AG04450 (cell line): ENCODE data around the gene ATP1A3. TPM values are rescaled to one million over a fixed set of nuclear protein-coding genes. Genes with fewer than 3 reads are reported as not detected.

ENCODE experiments used
- CTCF ChIA-PET: fragments of 300-600, 350-600 bp; formaldehyde crosslinking; extraction: SDS; loops from one replicate; lab custom pipeline; 2022; ENCODE audit warnings: antibody characterized with exemption, inconsistent platforms; lab: Charles Lee
- POLR2A ChIA-PET: fragments of 350-600 bp; formaldehyde crosslinking; extraction: SDS; loops from one replicate; lab custom pipeline; 2021; ENCODE audit warnings: antibody characterized with exemption, inconsistent platforms; lab: Yijun Ruan, JAX
- DNase-seq: peaks from one replicate; pipeline ENCODE4 v3.0.0-alpha.2; 2011; ENCODE audit warnings: low read depth, low spot score
- H3K27ac ChIP-seq: one replicate; pipeline ENCODE4 v1.5.1; 2012; ENCODE audit warnings: low read depth, low read length, control low read depth
- H3K27me3 ChIP-seq: one replicate; pipeline ENCODE4 v1.6.0; 2012; ENCODE audit warnings: low read length; ENCODE audit not compliant: control insufficient read depth, insufficient read depth
- H3K4me3 ChIP-seq: 2 replicates; pipeline ENCODE4 v1.5.1; 2011; ENCODE audit warnings: mild to moderate bottlenecking, low read depth, low read length, control low read depth
- H3K9me3 ChIP-seq: 2 replicates; pipeline ENCODE4 v1.5.1; 2012; ENCODE audit warnings: low read length; ENCODE audit not compliant: control insufficient read depth, insufficient read depth
- polyA plus RNA-seq: library from polyadenylated mRNA; depleted of rRNA; stranded (reverse); fragments of >200 nt; gene quantifications from 2 replicates; pipeline ENCODE4 v1.2.3, GENCODE V29; 2011
- TF ChIP-seq, protein P1 (sequence below): IDR thresholded peaks from 2 replicates; pipeline ENCODE4 v1.5.1; 2011; ENCODE audit warnings: low read depth, low read length, control low read depth, inconsistent platforms

ATP1A3 gene
- polyA plus RNA-seq, 1 experiment = not detected

DNA sequence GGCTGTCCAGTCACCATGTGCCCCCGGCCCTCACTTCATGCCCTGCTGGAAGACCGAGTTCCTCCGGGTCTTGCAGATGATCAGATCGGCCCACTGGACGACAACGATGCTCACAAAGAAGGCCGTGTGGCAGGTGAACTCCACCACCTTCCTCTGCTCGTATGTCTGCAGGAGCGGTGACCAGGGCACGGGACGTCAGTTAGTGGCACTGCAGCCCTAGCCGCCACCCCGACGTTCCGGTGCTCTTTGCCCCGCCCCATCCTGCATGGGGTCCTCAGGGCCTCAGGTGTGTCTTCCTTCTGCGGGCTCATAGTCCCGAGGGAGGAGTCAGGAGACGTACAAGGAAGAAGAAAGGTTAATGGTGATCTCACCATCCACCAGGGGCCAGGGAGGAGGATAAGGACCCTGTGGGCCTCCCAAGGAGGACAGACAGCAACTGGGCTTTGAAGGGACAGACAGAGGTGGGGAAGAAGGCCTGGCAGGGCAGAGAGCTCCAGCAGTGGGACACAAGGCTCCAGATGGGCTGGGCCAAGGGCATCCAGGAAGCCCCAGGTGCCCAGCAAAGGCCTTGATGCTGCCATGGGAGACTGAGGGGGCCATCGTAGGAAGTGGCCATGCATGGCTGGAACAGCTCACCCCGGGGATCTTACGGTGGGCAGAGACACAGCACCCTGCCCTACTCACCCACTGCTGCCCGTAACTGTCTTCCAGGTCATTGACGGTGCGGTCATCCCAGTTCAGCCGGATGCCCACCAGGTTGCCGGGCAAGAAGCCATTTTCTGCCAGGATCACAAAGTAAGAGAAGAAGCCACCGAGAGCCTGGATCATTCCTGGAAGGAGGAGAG lies 25.1 kb downstream of the ATP1A3 start:
- Histone ChIP-seq H3K9me3 (no peaks in the 10 kb centered on the region; the same call in 1 of the 2 replicates), H3K27ac (no peak overlapping the region), H3K4me3 (no peak overlapping the region), H3K27me3 (peaks cover 16% of the 10 kb centered on the region)
- CTCF ChIA-PET = no interaction called here
- DNase-seq = no peak
- POLR2A ChIA-PET = no interaction called here
- TF ChIP-seq, protein P1, sequence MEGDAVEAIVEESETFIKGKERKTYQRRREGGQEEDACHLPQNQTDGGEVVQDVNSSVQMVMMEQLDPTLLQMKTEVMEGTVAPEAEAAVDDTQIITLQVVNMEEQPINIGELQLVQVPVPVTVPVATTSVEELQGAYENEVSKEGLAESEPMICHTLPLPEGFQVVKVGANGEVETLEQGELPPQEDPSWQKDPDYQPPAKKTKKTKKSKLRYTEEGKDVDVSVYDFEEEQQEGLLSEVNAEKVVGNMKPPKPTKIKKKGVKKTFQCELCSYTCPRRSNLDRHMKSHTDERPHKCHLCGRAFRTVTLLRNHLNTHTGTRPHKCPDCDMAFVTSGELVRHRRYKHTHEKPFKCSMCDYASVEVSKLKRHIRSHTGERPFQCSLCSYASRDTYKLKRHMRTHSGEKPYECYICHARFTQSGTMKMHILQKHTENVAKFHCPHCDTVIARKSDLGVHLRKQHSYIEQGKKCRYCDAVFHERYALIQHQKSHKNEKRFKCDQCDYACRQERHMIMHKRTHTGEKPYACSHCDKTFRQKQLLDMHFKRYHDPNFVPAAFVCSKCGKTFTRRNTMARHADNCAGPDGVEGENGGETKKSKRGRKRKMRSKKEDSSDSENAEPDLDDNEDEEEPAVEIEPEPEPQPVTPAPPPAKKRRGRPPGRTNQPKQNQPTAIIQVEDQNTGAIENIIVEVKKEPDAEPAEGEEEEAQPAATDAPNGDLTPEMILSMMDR = no peak

DNA sequence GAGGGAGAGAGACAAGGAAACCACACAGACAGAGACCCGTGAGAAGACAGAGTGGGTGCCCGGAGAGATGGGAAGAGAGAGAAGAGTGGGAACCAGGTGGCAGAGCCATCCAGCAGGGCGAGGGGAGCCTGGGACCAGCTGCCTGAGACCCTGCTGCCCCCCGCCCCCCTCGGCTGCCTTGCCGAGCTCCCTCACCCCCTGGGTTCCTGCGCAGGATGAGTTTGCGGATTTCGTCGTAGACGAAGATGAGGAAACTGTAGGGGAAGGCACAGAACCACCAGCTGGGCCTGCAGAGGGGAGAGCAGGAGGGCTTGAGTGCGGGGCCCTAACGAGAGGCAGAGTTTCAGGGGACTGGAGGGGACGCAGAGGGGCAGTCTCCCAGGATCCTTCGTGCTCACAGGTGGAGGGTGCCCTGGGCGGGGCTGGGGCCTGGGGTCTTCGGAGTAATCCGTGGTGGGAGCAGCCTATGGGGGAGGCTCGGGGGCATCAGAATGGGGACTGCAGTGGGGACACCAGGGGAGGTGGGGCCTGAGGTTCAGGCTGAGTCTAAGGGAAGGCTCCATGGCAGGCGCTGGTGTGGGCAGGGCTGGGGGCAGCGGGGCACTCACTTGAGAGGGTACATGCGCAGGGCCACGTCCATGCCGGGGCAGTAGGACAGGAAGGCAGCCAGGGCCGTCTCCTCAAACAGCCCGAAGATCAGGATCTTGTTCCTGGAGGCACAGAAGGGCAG lies 26.8 kb downstream of the ATP1A3 start:
- ChIA-PET POLR2A (no interaction called here), CTCF (no interaction called here)
- Histone ChIP-seq H3K9me3 (no peaks in the 10 kb centered on the region; the same call in 1 of the 2 replicates), H3K27me3 (peaks cover 13% of the 10 kb centered on the region), H3K27ac (no peak overlapping the region), H3K4me3 (no peak overlapping the region)
- TF ChIP-seq, protein P1 = no peak
- no peak for DNase-seq

DNA sequence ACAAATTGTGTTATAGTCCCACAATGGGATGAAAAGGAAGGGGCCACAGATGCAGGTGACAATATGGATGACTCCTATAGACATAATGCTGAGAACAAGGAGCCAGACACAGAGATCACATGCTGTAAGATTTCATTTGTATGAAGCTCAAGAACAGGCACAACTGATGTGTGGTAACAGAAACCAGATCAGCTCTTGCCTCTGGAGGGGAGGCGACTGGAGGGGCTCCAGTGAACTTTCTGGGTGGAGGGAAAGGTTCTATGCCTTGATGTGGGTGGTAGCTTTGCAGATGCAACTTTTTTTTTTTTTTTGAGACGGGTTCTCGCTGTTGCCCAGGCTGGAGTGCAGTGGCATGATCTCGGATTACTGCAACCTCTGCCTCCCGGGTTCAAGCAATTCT lies 28.9 kb downstream of the ATP1A3 start:
- no peak overlapping the region for H3K27ac ChIP-seq
- ChIA-PET CTCF (interaction anchor here (1.2 kb wide), 1 partner anchor 70 kb away, joined by 3 read pairs; no protein-coding TSS in a partner anchor), POLR2A (no interaction called here)
- H3K4me3 ChIP-seq = no peak overlapping the region
- H3K27me3 ChIP-seq = peaks cover 13% of the 10 kb centered on the region
- TF ChIP-seq, protein P1 = no peak
- H3K9me3 ChIP-seq = no peaks in the 10 kb centered on the region; the same call in 1 of the 2 replicates
- DNase-seq = no peak

DNA sequence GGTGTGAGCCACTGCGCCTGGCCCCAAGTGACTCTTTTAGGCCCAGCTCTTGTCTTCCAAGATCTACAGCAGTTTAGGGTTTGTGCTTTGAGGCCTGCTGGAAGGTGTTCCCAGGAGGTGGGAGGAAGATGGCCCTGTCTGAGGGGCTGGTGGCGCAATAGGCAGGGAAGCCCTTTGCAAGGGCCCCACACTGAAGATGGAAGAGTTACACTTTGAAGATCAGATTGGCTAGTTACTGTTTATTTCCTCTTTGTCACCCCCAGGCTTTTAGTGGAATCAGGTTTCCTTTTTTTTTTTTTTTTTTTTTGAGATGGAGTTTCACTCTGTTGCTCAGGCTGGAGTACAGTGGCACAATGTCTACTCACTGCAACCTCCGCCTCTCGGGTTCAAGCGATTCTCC lies 33.1 kb downstream of the ATP1A3 start:
- ChIA-PET POLR2A (interaction anchor here (0.8 kb wide), 1 partner anchor 9 kb away, joined by 7 read pairs; no protein-coding TSS in a partner anchor), CTCF (interaction anchor here (0.7 to 1.1 kb wide), 3 partner anchors 74 to 102 kb away, joined by 3 to 6 read pairs (median 3); no protein-coding TSS in a partner anchor)
- TF ChIP-seq, protein P1 = no peak
- Histone ChIP-seq H3K9me3 (no peaks in the 10 kb centered on the region; the same call in 1 of the 2 replicates), H3K27ac (no peak overlapping the region), H3K27me3 (no peaks in the 10 kb centered on the region), H3K4me3 (no peak overlapping the region)
- DNase-seq = no peak
